ENCODE data around the gene ISM1.

Gene ISM1

GRCh38 chr20:13205425-13205824, 15.6 kb upstream of the ISM1 start:
- no peaks in the 10 kb centered on the region for H3K36me3 ChIP-seq
- no peak for DNase-seq
- intact Hi-C loops (cut with DNase I; ENCODE audit: low total_unique reads) = no loop called here
- no peaks in the 10 kb centered on the region for H3K4me1 ChIP-seq
- H3K27me3 ChIP-seq = no peaks in the 10 kb centered on the region
- no peak overlapping the region for H3K4me3 ChIP-seq
- TF ChIP-seq, protein P1, sequence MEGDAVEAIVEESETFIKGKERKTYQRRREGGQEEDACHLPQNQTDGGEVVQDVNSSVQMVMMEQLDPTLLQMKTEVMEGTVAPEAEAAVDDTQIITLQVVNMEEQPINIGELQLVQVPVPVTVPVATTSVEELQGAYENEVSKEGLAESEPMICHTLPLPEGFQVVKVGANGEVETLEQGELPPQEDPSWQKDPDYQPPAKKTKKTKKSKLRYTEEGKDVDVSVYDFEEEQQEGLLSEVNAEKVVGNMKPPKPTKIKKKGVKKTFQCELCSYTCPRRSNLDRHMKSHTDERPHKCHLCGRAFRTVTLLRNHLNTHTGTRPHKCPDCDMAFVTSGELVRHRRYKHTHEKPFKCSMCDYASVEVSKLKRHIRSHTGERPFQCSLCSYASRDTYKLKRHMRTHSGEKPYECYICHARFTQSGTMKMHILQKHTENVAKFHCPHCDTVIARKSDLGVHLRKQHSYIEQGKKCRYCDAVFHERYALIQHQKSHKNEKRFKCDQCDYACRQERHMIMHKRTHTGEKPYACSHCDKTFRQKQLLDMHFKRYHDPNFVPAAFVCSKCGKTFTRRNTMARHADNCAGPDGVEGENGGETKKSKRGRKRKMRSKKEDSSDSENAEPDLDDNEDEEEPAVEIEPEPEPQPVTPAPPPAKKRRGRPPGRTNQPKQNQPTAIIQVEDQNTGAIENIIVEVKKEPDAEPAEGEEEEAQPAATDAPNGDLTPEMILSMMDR (IDR thresholded peaks at IDR 0.05) = no peak
- no peaks in the 10 kb centered on the region for H3K9me3 ChIP-seq
- no peak overlapping the region for H3K27ac ChIP-seq

DNA sequence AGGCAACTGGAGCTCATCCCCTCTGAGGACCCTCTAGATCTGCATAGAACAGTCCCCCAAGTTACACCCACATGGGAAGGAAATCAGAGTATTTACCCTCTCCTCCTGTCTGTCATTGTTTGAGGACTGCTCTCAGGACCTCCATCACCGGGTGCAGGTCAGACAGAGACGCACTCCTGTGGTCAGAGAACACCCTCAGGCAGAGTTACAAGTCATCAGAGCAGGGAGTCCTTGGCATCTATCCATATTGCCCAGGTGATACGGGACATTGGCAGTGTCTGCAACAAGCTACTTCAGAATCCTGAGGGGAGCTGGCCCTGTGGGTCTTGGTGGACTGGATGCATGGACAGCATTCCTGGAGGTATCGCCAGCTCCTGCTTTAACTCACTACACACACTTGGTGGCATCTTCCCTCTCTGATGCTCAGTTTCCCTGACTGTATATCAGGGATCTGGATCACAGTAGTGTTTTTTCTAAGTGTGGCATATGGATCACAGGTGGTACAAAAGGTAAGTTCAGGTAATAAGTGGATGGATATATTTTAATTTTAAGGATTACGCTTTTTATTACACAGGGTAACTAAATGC, 15.1 kb upstream of the ISM1 start:
- intact Hi-C loops (cut with DNase I; ENCODE audit: low total_unique reads) = no loop called here
- Histone ChIP-seq H3K36me3 (no peaks in the 10 kb centered on the region), H3K27ac (no peak overlapping the region), H3K9me3 (no peaks in the 10 kb centered on the region), H3K4me1 (no peaks in the 10 kb centered on the region), H3K27me3 (no peaks in the 10 kb centered on the region), H3K4me3 (no peak overlapping the region)
- TF ChIP-seq, protein P1 (IDR thresholded peaks at IDR 0.05) = no peak
- DNase-seq = no peak

DNA sequence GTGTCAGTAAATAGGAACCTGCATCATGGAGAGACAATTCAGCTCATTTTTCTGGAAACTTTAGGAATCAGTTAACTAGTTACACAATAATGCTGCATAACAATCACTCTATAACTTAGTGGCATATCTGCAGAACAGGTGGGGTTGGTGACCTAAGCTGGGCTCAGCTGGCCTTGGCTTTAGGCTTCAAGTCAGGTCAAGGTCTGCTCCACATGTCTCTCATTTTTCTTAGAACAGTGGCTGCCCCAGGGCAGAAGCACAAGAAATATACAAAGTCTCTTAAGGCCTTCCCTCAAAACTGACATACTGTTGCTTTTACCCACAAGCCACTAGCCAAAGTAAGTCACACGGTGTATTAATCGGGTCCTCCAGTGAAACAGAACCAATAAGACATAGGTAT, 14.1 kb upstream of the ISM1 start:
- H3K4me1 ChIP-seq = no peaks in the 10 kb centered on the region
- no peak overlapping the region for H3K4me3 ChIP-seq
- H3K27me3 ChIP-seq = no peaks in the 10 kb centered on the region
- intact Hi-C loops (cut with DNase I; ENCODE audit: low total_unique reads) = no loop called here
- H3K9me3 ChIP-seq = no peaks in the 10 kb centered on the region
- TF ChIP-seq, protein P1 (IDR thresholded peaks at IDR 0.05) = no peak
- no peaks in the 10 kb centered on the region for H3K36me3 ChIP-seq
- DNase-seq = no peak
- H3K27ac ChIP-seq = no peak overlapping the region

DNA sequence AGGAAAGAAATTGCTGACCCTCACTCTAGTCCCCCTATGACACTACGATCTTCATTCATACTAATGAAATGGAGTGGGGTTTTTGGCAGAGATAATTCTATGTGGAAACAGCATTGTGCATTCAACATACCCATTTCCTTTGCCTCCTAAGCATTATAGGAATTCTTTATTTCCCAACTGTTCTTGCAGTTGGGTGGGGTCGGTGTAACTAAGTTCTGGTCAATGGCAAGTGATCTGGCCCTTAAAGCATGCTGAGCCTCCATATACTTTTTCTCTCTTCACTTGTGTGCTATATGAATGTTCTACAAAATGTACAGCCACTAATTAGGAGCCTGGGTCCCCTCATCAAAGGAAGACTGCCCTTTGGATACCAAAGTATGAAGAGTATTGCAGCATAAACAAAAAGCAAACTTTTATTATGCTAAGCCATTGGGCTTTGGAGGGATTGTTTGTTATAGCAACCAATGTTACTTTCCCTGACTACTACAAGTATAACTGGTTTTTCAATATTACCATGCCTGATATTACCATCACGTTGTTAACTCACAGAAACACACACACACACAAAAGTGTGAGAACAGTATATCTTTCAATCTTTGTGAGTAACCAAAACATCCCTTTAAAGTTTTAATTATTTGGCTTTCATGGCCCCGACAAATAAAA, 9.0 kb upstream of the ISM1 start:
- no peaks in the 10 kb centered on the region for H3K27me3 ChIP-seq
- DNase-seq = no peak
- intact Hi-C loops (cut with DNase I; ENCODE audit: low total_unique reads) = no loop called here
- no peak overlapping the region for H3K27ac ChIP-seq
- TF ChIP-seq, protein P1 (IDR thresholded peaks at IDR 0.05) = no peak
- no peaks in the 10 kb centered on the region for H3K9me3 ChIP-seq
- no peak overlapping the region for H3K4me3 ChIP-seq
- no peaks in the 10 kb centered on the region for H3K36me3 ChIP-seq
- no peaks in the 10 kb centered on the region for H3K4me1 ChIP-seq

- TF ChIP-seq, protein P1 (IDR thresholded peaks at IDR 0.05) = no peak
- H3K27ac ChIP-seq = no peak overlapping the region
- no peaks in the 10 kb centered on the region for H3K27me3 ChIP-seq
- no peak overlapping the region for H3K4me3 ChIP-seq
- no peaks in the 10 kb centered on the region for H3K4me1 ChIP-seq
- intact Hi-C loops (cut with DNase I; ENCODE audit: low total_unique reads) = no loop called here
- no peaks in the 10 kb centered on the region for H3K9me3 ChIP-seq
- no peak for DNase-seq
- H3K36me3 ChIP-seq = no peaks in the 10 kb centered on the region
These were observed 8.3 kb upstream of the ISM1 start for GRCh38 chr20:13212750-13213149.

Data from tibial artery (tissue), 4 donors.